HG03095 (cell line): ENCODE data around the gene RPF1.
"Not testable (repeated sequence)": the region's sequence is repeated elsewhere in the genome, so short reads cannot be mapped to it uniquely, and the experiment has no call there.

Experiments used
- ATAC-seq: cut with Tn5 transposase; IDR thresholded peaks from one replicate; pipeline ENCODE4 v1.9.1; 2021; ENCODE audit warnings: moderate library complexity; ENCODE audit not compliant: unreplicated experiment

RPF1 gene

GRCh38 chr1:84478876-84479868 is at the start of gene RPF1:
Gene RPF1, plus strand, starts transcription at chr1:84479266. Its CDS starts 16 bp downstream, at chr1:84479282.
- peak; percentile 94 for ATAC-seq

- ATAC-seq: no peak
These were observed 48.5 kb upstream of the RPF1 start for GRCh38 chr1:84430546-84430945.

DNA sequence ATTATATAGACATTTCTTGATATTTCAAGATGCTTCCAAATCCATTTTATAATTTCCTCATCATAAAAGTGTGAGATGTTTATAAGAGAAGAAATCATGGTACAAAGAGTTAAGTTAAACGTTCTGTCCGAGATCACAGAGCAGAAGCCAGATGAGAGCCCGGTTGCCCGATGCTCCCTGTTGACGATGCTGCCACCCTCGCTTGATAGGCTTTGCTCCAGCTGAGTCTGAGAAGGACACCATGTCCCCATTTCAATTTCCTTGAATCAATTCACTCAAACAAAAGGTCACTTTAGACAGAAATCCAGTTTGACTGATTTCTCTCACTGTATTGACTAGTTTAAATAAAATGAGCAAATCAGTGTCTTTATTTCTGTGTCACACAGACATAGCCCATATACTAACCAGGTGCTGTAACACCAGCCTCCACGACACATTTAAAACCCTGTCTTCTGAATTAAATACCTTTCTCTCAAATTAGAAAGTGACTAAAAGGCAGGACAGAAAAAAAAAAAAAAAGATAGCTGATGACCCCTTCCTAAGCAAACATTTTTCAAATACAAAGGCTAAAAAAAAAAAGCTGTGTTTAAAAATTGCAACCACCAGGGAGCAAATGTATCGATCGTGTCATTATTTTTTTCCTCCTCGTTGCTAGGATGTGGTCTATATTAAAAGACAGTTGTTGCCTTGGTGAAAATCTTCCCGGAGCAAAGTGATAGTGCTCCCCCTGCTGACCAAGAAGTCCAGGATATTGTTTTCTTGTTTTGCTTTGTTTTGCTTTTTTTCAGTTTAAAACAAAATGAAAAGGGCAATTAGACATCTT is 45.6 kb upstream of the RPF1 start:
- ATAC-seq: no peak

GRCh38 chr1:84434081-84434769 is 44.8 kb upstream of the RPF1 start:
- ATAC-seq: no peak

DNA sequence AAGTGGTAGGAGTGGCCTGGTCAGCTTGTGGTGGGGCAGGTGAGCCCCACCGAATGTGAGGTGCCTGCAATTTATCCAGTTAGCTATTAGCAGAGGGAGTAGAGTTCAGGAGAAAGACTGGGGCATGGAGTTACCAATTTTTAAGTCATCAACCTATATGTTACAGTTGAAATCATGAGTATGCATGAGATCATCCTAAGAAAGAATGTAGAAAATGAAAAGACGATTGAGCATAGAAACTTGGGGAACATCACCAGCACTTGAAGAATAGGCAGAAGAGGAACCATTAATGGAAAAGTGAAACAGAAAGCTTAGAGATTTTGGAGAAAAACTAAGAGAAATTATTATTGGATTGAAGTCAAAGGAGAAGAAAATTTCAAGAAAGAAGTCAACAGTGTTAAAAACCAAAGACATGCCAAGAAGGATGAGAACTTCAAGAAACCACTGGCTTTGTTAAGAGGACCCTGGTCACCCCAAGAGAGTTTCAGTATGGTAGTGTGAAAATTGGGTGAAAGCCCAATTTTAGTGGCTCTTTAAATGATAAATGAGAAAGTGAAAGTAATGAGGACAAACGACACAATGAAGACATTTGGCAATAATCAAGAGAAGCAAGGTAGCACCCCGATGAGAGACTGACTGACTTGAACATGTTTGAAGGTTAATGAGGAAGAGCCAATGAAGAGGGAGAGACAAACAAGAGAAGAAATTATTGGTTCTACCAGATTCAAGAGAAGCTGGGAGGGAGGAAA is 44.1 kb upstream of the RPF1 start:
- ATAC-seq: no peak

DNA sequence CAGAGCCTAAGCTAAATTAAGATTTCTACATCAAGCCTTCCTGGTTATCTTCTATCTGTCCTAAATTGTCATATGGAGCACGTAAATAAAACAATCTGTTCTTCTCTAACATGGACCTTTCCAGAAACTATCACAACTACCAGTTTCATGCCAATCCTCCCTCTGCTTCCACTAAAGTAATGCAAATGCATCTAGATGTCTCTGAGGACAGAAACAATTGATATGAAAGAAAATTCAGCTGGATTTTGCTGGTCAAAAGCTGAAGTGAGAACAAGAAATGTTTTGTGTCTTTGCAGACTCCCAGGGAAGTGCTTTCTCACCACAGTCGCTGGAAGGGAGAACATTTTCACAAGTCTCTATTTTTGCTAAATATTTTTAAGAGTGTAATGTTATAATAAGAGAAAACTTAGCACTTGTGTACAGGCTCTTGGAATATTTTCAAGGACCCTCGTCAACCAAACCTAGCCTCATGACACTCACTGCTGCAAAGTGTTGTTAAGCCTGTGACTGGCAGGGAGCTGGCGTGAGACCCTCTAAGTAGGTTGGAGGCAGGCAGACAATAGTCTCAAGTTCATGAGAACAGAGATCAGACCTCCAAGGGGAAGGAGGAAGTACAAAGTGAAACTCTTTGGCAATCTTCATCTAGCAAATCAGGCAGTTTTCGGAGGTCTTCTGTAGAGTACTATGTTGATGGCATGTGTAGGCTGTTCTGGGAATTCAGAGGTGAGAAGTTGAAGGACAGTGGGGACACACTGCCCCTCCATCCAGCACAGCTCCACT is 42.0 kb upstream of the RPF1 start:
- no peak for ATAC-seq

DNA sequence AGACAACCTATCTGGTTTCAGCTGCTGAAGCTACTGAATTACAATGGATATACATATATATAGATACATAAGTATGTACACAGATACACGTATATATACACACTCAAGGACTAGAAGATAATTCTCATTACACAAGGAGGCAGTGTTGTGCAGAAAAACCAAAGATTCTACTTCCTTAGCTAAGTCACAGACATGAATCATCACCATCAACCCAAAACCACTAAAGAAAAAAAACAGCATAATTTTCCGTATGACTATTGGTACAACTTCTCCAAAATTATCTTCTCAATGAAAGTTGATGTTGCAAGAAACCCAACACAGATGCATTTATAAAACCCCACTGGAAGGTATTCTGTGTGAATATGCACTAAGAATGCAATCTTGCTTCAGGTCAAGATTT is 36.8 kb upstream of the RPF1 start:
- ATAC-seq: peak; percentile 98

DNA sequence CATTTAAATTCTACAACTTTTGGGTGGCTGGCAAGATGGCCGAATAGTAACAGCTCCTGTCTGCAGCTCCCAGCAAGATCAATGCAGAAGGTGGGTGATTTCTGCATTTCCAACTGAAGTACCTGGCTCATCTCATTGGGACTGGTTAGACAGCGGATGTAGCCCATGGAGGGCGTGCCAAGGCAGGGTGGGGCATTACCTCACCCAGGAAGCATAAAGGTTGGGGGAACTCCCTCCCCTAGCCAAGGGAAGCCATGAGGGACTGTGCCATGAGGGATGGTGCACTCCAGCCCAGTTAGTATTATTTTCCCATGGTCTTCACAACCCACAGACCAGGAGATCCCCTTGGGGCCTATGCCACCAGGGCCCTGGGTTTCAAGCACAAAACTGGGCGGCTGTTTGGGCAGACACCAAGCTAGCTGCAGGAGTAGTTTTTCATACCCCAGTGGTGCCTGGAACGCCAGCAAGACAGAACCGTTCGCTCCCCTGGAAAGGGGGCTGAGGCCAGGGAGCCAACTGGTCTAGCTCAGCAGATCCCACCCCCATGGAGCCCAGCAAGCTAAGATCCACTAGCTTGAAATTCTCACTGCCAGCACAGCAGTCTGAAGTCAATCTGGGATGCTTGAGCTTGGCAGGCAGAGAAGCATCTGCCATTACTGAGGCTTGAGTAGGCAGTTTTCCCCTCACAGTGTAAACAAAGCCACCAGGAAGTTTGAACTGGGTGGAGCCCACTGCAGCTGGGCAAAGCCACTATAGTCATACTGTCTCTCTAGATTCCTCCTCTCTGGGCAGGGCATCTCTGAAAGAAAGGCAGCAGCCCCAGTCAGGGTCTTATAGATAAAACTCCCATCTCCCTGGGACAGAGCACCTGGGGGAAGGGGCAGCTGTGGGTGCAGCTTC is 36.1 kb upstream of the RPF1 start:
- ATAC-seq: not testable (repeated sequence)

DNA sequence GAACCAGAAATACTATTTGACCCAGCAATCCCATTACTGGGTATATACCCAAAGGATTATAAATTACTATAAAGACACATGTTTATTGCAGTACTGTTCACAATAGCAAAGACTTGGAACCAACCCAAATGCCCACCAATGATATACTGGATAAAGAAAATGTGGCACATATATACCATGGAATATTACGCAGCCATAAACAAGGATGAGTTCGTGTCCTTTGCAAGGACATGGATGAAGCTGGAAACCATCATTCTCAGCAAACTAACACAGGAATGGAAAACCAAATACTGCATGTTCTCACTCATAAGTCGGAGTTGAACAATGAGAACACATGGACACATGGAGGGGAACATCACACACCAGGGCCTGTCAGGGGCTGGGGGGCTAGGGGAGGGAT is 30.4 kb upstream of the RPF1 start:
- ATAC-seq: not testable (repeated sequence)

DNA sequence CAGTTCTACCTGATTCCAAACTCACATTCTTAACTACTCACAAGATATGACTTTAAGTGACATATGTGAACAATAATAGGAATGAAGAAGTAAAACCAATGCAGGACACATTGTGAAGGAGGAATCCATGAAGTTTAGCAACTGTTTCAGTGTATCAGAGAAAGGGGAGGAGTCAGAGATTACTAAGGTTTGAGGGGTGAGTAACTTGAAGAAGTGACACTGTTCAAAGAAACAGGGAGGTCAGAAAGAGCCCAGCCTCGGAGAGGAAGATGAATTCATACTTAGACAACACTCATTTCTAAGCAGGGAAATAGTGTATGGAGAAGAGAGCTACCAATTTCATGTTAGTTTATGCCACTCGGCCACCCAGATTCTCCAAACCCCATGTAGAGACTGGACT is 28.2 kb upstream of the RPF1 start:
- no peak for ATAC-seq

DNA sequence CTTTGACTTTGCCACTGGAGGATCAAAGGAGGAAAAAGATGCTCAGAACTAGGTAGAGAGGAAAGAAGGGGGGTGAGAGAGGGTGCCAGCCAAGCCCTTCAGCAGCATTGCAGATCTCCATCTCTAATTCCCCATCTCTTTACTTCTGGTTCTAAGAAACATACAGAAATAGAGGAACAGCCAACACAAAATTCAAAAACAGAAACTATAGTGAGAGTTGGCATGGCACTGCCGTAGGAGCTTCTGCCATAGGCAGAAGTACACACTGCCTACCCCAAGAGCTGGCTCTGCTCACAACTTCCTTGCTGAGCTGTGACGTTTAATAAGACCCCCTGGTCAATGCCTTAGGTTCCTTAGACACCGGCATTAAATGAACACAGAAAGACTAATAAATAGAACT is 26.6 kb upstream of the RPF1 start:
- ATAC-seq: no peak

DNA sequence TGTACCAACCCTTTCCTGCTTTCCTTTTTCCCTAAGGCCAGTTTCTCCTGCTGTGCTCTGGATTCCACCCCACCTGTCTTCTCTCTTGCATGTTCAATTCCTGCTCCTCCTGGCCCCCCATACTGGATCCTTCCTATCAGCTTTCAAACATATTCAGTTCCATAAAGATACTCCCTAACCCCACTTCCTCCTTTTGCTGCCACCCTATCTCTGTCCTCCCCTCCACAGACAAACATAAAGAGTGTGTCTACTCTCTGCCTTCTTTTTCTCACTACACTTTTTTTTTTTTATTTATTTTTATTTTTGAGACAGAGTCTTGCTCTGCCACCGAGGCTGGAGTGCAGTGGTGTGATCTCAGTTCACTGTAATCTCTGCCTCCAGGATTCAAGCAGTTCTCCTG is 16.9 kb upstream of the RPF1 start:
- ATAC-seq: no peak

GRCh38 chr1:84467298-84467697 is 11.8 kb upstream of the RPF1 start:
- no peak for ATAC-seq

- ATAC-seq: no peak
These were observed 2.8 kb upstream of the RPF1 start for GRCh38 chr1:84476225-84476624.

- ATAC-seq: peak; percentile 32
These were observed 932 bp downstream of the RPF1 start for GRCh38 chr1:84479998-84480397.

GRCh38 chr1:84480650-84481049 is 1.6 kb downstream of the RPF1 start:
- no peak for ATAC-seq

DNA sequence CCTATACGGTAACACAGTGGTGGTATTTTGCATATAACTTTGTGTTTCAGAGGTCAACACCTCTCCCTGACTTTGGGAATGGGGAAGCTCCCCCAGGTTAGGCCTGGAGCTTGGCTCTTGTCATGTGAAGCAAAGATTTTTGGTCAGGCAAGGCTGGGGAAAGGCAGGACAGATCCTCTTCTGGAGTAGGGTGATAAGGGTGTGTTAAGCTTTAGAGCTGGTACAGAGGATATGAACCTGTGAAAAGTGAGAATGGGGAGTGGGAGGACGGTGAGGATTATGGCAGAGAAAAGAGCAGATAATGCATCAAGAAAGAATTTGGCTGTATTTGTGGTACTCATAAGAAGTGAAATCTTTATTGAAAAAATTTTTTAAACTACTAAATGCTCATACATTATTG is 2.3 kb downstream of the RPF1 start:
- ATAC-seq: no peak

DNA sequence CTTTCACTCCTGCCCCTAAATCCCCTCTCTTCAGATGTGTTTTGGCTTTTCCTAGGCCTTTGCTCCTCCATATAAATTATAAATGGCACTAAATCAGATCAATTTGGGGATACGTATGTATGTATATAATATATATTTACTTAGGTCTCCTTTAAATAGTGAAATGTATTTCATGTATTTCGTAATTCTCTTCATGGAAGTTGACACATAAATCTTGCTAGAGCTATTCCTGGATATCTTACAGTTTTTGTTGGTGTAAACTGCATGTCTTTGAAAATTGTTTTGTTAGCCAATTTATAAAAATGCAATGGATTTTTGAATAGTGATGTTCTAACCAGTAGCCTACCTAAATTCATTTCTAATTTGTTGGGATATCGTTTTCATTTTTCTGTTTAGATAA is 9.0 kb downstream of the RPF1 start:
- no peak for ATAC-seq

DNA sequence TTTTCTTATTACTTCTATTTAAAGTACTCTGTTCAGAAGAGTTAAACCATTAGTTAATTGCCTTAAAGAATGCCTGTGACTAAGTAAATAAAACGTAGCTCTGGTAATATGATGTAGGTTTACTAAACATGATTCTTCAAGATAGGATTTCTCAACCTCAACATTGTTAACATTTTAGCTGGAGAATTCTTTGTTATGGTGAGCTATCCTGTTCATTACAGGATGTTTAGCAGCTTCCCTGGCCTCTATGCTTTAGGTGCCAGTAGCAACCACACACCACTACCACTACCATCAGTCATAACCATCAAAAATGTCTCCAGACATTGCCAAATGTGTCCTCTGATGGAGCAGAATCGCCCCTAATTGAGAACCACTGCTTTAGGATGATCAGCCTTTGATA is 10.7 kb downstream of the RPF1 start:
- ATAC-seq: no peak
